GM19438 (cell line): Measurements from ENCODE around the gene GNB3.

Experiments used
- ATAC-seq: cut with Tn5 transposase; IDR thresholded peaks from one replicate; pipeline ENCODE4 v1.9.1; 2021; ENCODE audit warnings: low read depth; ENCODE audit not compliant: unreplicated experiment

Gene GNB3

DNA sequence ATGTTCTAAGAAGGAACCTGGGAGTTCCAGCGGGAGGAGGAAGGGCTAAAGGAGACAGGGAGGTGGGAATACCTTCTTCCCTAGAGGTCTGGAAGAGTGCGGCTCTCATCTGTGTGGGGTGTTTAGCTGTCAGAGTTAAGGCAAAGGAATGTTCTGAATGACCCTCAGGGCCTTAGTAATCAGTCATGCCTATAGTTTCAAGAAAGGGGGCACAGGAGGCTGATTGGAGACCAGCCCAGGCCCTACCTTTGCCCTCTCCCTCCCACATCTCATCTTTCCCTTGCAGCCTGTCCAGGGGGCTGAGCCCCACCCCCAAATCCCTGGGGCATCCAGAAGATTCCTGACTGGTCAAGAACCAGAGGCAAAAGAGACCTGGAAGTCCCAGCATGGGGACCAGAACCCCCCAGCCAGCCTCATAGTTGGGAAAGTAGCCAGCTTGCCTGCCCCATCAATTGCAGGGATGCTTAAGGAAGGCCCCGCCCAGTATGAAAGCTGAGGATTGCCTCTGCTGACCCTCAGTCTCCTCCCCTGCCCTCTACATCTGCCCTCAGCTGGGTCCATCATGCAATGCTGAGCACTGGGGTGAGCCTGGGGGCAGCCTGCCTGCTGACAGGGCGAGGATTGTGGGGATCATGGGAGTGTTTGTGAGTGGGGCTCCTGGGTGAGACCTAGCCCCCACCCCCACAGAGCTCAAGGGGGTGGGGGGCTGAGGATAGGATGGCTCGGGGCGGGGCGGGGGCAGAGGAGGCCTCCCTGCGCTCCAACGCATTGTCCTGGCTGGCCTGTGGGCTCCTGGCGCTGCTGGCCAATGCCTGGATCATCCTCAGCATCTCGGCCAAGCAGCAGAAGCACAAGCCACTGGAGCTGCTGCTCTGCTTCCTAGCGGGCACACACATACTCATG, 17.3 kb upstream of the GNB3 start:
- no peak for ATAC-seq

DNA sequence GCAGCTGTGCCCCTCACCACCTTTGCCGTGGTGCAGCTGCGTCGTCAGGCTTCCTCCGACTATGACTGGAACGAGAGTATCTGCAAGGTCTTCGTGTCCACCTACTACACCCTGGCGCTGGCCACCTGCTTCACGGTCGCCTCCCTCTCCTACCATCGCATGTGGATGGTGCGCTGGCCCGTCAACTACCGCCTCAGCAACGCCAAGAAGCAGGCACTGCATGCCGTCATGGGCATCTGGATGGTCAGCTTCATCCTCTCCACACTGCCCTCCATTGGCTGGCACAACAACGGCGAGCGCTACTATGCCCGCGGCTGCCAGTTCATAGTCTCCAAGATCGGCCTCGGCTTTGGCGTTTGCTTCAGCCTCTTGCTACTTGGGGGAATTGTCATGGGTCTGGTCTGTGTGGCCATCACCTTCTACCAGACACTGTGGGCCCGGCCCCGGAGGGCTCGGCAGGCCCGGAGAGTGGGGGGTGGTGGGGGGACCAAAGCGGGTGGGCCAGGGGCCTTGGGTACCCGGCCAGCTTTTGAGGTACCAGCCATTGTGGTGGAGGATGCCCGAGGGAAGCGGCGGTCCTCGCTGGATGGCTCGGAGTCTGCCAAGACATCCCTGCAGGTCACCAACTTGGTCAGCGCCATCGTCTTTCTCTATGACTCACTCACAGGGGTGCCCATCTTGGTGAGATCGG, 16.5 kb upstream of the GNB3 start:
- no peak for ATAC-seq

DNA sequence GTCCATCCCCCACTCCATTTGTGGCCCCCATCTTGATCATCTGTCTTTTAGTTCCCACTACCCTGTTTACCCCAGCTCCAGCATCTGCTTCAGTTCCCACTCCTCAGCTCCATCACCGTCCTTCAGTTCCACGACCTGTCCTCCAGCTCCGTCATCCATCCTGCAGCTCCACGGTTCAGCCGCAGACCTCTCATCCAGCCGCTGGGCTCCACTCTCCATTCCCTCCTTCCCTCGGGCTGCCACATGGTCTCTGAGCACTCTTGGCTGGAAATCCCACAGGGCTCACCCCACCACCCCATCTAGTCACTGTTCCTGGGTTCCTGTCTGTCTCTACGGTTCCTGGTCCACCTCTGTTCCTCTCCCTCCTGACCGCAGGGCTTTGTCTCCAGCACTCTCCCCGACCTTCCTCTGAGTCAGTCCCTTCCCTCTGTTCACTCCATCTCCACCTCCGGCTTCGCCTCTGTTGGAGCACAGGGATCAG, 15.8 kb upstream of the GNB3 start:
- ATAC-seq = no peak

DNA sequence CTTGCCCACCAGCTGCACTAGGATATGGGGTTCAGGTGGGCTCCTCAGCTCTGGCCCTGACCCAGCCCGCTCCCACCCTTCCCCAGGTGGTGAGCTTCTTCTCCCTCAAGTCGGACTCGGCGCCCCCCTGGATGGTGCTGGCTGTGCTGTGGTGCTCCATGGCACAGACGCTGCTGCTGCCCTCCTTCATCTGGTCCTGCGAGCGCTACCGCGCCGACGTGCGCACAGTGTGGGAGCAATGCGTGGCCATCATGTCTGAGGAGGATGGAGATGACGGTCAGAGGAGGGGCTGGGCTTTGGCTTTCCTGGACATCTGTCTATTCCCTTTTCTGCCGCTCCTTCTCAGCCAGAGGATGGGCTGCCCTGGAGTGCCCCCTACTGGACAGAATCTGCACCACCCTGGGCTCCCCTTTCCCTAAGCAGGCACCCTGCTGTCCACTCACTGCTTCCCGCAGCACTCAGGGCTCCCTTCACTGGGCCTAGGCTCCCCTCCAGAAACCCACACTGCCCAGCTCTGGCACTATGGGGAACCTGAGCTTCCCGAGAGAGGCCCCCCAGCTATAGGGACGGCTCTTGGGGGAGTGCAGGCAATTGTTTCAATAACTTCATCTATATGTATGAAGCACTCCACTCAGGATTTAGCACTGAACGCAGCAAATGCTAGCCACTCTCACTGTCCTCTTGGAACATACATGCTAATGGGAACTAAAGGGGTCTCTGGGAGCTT, 15.2 kb upstream of the GNB3 start:
- ATAC-seq = no peak

DNA sequence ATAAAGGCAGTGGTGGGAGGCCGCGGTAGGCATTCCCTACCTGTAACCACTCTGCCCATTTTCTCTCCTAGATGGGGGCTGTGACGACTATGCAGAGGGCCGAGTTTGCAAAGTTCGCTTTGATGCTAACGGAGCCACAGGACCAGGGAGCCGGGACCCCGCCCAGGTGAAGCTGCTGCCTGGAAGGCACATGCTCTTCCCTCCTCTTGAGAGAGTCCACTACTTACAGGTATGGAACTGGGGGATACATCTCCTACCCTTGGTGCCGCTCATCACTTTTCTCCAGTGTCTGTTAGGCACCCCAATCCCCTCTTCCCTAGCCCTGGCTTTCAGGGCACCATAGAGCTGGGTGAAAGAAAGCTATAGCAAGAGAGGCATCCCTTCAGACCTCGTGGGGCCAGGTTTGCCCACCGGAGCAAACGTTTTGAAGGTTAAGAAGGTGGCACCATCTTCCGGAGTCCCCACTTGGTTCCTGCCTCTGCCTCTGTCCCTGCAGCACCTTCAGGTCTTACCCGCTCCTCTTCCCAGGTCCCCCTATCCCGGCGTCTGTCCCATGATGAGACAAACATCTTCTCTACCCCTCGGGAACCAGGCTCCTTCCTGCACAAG, 14.5 kb upstream of the GNB3 start:
- ATAC-seq = no peak

DNA sequence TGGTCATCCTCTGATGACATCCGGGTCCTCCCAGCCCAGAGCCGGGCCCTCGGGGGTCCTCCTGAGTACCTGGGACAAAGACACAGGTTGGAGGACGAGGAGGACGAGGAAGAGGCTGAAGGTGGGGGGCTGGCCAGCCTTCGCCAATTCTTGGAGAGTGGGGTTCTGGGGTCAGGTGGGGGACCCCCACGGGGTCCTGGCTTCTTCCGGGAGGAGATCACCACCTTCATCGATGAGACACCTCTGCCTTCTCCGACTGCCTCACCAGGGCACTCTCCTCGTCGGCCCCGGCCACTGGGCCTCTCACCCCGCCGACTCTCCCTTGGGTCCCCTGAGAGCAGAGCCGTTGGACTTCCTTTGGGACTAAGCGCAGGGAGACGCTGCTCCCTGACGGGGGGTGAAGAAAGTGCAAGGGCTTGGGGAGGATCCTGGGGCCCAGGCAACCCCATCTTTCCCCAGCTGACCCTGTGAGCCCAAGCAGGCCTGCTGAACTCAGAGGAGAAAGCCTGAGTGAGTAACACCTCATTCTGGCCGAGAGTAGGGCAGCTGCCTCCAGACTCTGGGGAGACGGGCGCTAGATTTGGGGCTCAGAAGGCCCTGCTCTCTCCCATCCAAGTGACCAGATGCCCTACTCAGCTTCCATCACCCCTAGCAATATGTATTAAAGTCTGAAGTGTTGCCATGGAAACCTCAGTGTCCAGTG, 13.8 kb upstream of the GNB3 start:
- ATAC-seq = no peak

DNA sequence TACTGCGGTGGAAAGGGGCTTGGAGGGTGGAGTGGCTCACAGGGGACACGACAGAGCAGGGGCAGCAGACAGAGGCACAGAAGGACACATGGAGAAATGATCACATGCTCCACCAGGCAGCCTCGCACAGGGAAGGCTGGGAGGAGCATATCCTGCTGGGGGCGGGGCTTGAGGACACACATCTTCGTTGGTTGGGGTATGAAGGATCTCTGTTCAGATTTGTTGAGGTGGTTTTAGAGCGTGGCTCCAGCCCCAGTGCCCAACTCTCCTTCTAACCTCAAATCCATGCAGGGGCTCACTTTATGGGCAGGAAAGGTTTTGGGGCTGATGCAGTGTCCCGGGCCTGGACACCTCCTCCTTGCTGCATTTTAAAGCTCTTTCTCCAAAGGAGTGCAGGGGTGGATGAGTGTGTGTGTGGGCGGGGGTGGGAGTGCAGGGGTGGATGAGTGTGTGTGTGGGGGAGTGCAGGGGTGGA, 13.3 kb upstream of the GNB3 start:
- no peak for ATAC-seq

DNA sequence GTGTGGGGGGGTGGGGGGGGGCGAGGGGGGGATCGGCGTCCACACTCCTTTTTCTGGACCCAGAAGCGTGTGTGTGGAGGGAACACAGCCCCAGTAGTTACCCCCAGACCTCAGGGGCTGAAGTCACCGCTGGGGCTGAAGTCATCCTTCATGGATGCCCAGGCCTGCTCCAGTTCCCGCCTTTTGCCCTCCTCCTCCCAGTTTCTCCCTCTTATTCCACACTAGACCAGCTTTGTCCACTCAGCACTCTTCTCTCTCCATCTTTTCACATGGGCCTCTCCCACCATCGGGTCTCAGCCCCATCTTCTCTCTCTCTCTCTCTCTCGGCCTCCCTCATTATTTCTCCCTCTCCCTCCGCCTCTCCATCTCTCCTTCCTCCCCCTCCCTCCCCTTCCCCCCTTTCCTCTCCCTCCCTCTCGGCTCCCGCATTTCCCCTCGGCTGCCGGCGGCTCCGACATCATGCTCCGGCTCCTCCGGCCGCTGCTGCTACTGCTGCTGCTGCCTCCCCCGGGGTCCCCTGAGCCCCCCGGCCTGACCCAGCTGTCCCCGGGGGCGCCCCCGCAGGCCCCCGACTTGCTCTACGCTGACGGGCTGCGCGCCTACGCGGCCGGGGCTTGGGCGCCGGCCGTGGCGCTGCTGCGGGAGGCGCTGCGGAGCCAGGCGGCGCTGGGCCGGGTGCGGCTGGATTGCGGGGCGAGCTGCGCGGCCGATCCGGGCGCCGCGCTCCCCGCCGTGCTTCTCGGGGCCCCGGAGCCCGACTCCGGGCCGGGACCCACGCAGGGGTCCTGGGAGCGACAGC, 12.5 kb upstream of the GNB3 start, which contains the start of gene P3H3:
Gene P3H3 (plus strand): TSS at position 426 of the 799 bp plus-strand sequence. CDS start 34 bp downstream, at position 460.
- no peak for ATAC-seq

DNA sequence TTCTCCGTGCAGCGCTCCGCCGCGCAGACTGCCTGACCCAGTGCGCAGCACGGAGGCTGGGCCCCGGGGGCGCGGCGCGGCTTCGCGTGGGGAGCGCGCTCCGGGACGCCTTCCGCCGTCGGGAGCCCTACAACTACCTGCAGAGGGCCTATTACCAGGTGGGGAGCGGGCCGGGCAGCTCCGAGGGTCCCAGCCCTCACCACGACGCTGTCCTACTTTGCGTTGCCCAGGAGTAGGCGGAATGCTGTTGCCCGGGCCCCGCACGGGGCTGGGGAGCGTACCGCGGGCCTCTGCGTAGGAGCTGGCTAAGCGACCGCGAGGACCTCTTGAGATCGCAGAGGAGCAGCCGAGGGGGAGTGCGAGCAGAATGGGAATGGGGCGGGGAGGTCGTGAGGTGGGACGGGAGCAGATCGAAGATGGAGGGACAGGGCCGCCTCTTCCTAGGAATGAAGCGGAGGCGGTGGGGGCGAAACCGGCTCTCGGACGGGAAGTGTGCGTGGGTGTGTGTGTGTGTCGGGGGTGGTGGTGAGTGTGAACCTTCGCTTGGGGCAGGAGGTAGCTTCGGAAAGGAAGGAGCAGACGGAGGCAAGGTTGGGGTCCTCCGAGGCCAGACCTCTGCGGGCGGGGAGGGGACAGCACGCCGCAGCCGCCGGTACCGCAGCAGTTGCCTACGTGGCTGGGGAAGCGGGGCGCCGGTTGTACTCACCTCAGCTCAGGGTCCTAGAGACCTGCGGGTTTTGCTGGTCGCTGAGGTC, 11.8 kb upstream of the GNB3 start:
- no peak for ATAC-seq

DNA sequence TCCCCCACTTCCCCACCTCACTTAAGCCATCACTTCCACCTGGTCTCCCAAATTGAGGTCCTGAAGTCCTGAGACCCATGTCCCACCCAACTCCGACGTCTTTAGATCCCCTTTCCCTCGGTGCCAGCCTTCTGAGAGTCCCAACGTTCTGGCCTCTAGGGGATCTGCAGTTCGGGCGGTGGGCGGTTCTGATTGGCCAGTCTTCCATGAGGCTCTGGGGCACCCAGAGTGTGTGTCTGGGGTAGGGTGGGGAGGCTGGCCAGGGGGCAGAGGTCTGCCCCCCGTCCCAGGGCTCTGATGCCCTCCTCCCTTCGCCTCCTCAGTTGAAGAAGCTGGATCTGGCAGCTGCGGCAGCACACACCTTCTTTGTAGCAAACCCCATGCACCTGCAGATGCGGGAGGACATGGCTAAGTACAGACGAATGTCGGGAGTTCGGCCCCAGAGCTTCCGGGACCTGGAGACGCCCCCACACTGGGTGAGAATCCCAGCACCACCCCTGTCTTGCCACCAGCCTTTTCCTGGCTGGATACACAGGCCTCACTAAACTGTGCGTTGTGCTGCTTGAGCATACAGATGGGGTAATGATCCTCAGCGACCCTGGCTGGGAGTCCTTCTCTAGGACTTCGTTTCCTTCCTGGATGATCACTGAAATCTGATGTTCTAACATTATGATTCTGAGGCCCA, 11.0 kb upstream of the GNB3 start:
- no peak for ATAC-seq

DNA sequence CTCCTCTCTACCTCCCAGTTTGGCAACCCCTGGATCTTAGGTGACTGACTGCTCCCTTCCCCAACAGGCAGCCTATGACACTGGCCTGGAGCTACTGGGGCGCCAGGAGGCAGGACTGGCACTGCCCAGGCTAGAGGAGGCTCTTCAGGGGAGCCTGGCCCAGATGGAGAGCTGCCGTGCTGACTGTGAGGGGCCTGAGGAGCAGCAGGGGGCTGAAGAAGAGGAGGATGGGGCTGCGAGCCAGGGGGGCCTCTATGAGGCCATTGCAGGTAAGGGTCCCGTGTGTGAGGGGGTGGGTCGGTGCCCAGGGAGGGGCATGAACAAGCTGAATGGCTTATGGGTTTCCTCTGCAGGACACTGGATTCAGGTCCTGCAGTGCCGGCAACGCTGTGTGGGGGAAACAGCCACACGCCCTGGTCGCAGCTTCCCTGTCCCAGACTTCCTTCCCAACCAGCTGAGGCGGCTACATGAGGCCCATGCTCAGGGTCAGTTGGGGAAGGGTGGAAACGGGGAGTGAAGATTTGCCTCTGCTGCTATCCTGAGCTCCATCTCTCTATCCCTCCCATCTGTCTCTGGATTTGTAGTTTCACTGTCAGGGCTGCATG, 10.3 kb upstream of the GNB3 start:
- no peak for ATAC-seq

DNA sequence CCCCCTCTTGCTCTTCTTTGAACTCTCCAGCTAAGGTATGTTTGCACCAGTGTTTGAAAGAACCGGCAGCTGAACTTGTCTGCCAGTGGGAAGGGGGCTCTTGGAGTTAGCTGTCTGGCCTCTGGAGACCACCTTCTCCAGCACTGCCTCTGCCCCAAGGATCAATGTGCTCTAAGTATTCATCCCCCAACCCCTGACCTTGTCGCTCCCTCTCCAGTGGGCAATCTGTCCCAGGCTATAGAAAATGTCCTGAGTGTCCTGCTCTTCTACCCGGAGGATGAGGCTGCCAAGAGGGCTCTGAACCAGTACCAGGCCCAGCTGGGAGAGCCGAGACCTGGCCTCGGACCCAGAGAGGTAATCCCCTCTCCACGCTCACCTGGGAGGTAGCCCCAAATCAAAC, 9.7 kb upstream of the GNB3 start:
- no peak for ATAC-seq

DNA sequence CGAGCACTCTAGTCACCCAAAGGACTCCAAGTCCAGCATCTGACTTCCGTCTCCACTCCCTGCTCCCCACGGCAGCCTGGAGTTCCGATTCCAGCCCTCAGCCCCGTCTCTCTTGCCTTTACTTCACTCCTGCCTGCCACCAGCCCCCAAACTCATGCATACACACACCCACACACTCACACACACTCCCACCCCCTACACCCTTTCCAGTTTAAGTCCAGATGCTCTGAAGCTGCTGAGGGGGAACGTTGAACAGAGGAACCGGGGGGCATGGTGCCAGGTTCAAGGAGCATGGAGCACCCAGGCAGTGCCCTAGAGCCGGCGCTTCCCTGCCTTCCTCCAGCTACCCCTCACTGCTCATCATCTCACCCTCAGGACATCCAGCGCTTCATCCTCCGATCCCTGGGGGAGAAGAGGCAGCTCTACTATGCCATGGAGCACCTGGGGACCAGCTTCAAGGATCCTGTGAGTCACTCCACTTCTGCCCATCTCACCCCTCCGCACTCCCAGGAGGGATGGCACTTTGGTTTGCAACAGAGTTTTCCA, 9.2 kb upstream of the GNB3 start:
- no peak for ATAC-seq

DNA sequence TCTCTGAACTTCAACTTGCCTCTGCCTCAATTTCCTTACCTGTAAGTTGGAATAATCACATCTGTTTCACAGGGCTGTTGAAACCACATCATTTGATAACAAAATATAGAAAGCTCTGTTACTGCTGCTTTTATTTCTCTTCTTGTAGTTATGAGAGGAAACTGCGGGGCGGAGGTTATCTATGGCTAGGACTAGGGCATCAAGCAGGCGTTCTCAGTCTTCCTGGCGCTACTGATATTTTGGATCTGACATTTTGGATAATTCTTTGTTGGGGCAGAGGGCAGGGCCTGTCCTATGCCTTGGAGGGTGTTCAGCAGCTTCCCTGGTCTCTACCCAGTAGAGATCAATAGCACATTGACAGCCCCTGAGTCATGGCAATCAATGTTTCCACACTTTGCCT, 8.6 kb upstream of the GNB3 start:
- ATAC-seq = no peak

DNA sequence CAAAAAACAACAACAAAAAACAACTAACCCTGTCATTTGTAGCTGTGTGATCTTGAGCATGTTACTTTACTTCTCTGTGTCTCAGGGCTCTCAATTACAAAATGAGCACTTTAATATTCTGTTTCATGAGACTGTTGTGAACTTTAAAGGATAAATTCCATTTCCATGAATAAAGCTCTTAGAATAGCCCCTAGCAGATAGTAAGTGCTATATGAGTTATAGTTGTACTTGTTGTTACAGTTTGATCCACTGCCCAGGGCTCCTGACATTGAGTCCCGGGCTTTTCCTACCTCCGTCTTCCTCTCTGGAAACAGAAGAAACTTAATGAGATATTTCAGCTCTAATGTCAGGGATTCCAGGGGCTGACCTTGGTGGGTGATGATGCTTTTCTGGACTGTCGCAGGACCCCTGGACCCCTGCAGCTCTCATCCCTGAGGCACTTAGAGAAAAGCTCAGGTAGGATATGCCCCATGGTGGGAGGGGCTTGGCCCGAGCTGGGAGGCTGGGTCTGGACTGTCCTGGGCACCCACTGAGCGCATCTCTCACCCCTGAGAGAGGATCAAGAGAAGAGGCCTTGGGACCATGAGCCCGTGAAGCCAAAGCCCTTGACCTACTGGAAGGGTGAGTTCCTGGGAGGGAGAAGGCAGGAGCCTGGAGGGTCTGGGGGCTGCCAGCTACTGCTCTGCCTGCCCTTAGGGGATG, 7.4 kb upstream of the GNB3 start:
- ATAC-seq = no peak

DNA sequence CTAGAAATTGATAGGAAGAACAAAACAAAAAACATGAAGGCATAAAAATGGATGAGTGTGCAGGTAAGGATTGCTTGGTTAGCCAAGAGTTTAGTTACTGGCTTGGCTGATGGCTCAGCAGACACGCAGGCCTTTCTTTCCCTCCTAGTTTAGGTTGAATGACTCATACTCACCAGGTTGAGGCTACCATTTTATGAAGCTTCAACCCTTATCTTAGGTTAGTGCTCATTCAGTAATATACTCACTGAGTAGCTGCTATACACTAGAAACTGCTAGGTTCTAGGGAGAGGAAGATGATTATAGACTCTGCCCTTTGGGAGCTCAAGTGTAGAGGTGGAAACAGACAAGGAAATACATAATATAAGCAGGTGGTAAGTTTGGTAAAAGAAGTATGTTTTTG, 6.5 kb upstream of the GNB3 start:
- ATAC-seq = no peak

DNA sequence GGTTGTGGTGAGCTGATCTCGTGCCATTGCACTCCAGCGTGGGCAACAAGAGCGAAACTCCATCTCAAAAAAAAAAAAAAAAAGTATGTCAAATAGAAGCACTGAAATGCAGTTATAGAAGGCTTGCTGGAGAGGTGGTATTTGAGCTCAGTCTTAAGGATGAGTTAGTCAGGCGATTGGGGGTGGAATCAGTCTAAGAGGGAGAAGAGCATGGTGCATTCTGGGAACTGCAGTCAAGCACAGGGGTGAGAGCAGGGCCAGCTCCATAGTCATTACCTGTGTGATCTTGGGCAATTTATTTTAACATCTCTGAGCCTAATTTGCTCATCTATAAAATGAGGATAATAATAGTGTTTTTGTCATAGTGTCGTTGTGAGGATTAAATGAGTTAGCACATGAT, 5.9 kb upstream of the GNB3 start:
- ATAC-seq = no peak
